HepG2 (cell line): ENCODE data around the gene CHPF. TPM values are rescaled to one million over a fixed set of nuclear protein-coding genes. Genes with fewer than 3 reads are reported as not detected.

Source experiments
- AKAP8 ChIP-seq: sonication (generic); formaldehyde crosslinking; IDR thresholded peaks from 2 replicates; pipeline ENCODE4 v1.5.1; 2020; ENCODE audit warnings: mild to moderate bottlenecking, missing genetic modification reagents
- ATM ChIP-seq: fragments of 450-650 bp; IDR thresholded peaks from 2 replicates; pipeline ENCODE4 v1.7.1; 2017; ENCODE audit warnings: mild to moderate bottlenecking, borderline replicate concordance
- HES4 ChIP-seq: sonication (generic); formaldehyde crosslinking; IDR thresholded peaks from 2 replicates; pipeline ENCODE4 v1.9.0; 2021; ENCODE audit warnings: mild to moderate bottlenecking, missing genetic modification reagents, borderline replicate concordance
- HNRNPUL1 ChIP-seq: fragments of 200-400 bp; formaldehyde crosslinking; IDR thresholded peaks from 2 replicates; pipeline ENCODE4 v1.6.1; 2017; ENCODE audit warnings: low read depth, mild to moderate bottlenecking, low read length, moderate library complexity
- HOXD1 ChIP-seq: sonication (generic); formaldehyde crosslinking; IDR thresholded peaks from 2 replicates; pipeline ENCODE4 v1.5.0; 2020; ENCODE audit warnings: missing genetic modification reagents
- MXI1 ChIP-seq: IDR thresholded peaks from 3 replicates; pipeline ENCODE4 v1.6.1; 2012; ENCODE audit warnings: low read depth, low read length, inconsistent platforms, borderline replicate concordance
- POLR2G ChIP-seq: fragments of 200-400 bp; formaldehyde crosslinking; IDR thresholded peaks from 2 replicates; pipeline ENCODE4 v1.6.1; 2018; ENCODE audit warnings: mild to moderate bottlenecking, low read depth, low read length, moderate library complexity
- SALL1 ChIP-seq: sonication (generic); formaldehyde crosslinking; IDR thresholded peaks from 2 replicates; pipeline ENCODE4 v1.8.0; 2022; ENCODE audit warnings: mild to moderate bottlenecking, missing genetic modification reagents
- TIGD3 ChIP-seq: sonication (generic); formaldehyde crosslinking; IDR thresholded peaks from 2 replicates; pipeline ENCODE4 v1.5.1; 2020; ENCODE audit warnings: mild to moderate bottlenecking, missing genetic modification reagents, borderline replicate concordance
- WIZ ChIP-seq: sonication (generic); formaldehyde crosslinking; IDR thresholded peaks from 2 replicates; pipeline ENCODE4 v1.5.1; 2020; ENCODE audit warnings: mild to moderate bottlenecking, missing genetic modification reagents
- ZEB1 ChIP-seq: IDR thresholded peaks from 2 replicates; pipeline ENCODE4 v1.6.1; 2012; ENCODE audit warnings: mild to moderate bottlenecking, low read depth, inconsistent platforms; ENCODE audit not compliant: insufficient replicate concordance
- ZNF598 ChIP-seq: sonication (generic); formaldehyde crosslinking; IDR thresholded peaks from 2 replicates; pipeline ENCODE4 v1.5.1; 2020; ENCODE audit warnings: mild to moderate bottlenecking, missing genetic modification reagents, borderline replicate concordance
- ZNF691 ChIP-seq: sonication (generic); formaldehyde crosslinking; IDR thresholded peaks from 2 replicates; pipeline ENCODE4 v1.4.0; 2020; ENCODE audit warnings: missing genetic modification reagents, low read depth, mild to moderate bottlenecking, borderline replicate concordance
- ZNF788 ChIP-seq: sonication (generic); formaldehyde crosslinking; IDR thresholded peaks from 2 replicates; pipeline ENCODE4 v1.5.0; 2020; ENCODE audit warnings: mild to moderate bottlenecking, missing genetic modification reagents, borderline replicate concordance
- polyA plus RNA-seq, 8 experiments: library from polyadenylated mRNA; depleted of rRNA in 3 of 8; stranded (reverse) in 7 of 8; unstranded in 1 of 8; fragments of >200 nt; fragmentation: Illumina TruSeq in 4 of 8; extraction: Trizol in 4 of 8; gene quantifications; 2 replicates each; pipeline versions ENCODE4 v1.2.1 to v1.2.3, GENCODE V29; 2011 to 2016; ENCODE audit warnings: low read depth in 4 of 8, missing spikeins in 1 of 8, mixed read lengths in 1 of 8; ENCODE audit not compliant: insufficient read depth in 1 of 8
- total RNA-seq, 5 experiments: library from RNA; depleted of rRNA; stranded (reverse); fragments of >200 nt; fragmentation: Illumina TruSeq; extraction: Trizol; gene quantifications; 2 replicates each; pipeline ENCODE4 v1.2.3, GENCODE V29; 2016; ENCODE audit warnings: low read depth in 1 of 5
- TF ChIP-seq, protein P1 (sequence below): sonication (generic); formaldehyde crosslinking; IDR thresholded peaks from 2 replicates; pipeline ENCODE4 v1.4.0; 2020; ENCODE audit warnings: mild to moderate bottlenecking, missing genetic modification reagents
- TF ChIP-seq, protein P2 (sequence below): IDR thresholded peaks from 2 replicates; pipeline ENCODE4 v1.6.1; 2018; ENCODE audit warnings: missing genetic modification reagents, mild to moderate bottlenecking, missing compliant biosample characterization
- TF ChIP-seq, protein P3 (sequence below): sonication (generic); formaldehyde crosslinking; IDR thresholded peaks from 2 replicates; pipeline ENCODE4 v1.4.0; 2020; ENCODE audit warnings: mild to moderate bottlenecking, missing genetic modification reagents

Gene CHPF
- total and polyA plus RNA-seq, 2 of the 13 experiments (the other 11 are each of a cell fraction or from before 2014, with no cell fraction given): 79.6 to 111 TPM

DNA sequence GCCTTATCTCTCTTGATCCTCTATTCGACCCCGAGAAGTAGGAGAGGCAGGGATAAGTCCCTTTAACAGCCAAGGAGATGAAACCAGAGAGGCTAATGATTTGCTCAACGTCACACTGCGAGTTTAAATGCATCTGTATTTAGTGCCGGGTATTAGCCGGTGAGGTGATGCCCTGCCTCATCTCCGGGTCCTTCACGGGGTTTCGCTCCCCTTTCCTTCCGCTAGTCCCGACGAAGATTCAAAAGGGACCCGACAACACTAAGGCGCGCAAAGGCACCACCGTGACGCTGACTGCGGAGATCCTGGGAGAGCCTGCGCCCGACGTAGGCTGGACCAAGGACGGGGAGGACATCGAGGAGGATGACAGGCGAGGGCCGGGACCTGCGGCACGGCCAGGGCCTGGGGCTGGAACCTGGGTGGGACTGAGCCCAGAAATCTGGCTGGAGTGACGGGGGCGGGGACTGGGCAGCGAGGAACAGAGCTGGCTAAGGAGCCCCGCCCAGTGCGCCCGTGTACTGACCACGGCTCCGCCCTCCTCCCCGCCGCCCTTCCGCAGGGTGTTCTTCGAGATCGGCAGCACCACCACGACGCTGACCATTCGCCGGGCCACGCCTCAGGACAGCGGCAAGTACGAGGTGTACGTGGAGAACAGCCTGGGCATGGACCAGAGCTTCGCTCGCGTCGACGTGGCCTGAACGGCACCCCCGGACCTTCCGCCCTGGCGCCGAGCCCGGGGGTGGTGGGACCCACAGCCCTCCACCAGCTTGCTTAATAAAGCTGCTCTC is 45.9 kb downstream of the CHPF start (continued):
- TF ChIP-seq TIGD3 (0 out of 2 replicates have a peak, but pooled peaks have one; percentile 71), ZEB1 (no peak), SALL1 (CRISPR knock-in tag) (peak; percentile 66), POLR2G (peak; percentile 9; the same call in 1 of the 2 replicates), HNRNPUL1 (no peak), MXI1 (no peak; the same call in 2 of the 3 replicates), ZNF598 (CRISPR knock-in tag) (0 out of 2 replicates have a peak, but pooled peaks have one; percentile 23), WIZ (CRISPR knock-in tag) (no peak), AKAP8 (peak; percentile 88), HOXD1 (CRISPR knock-in tag) (no peak; the same call in 1 of the 2 replicates), ZNF691 (CRISPR knock-in tag) (peak; percentile 48; the same call in 1 of the 2 replicates), ATM (no peak), HES4 (CRISPR knock-in tag) (peak; percentile 36; the same call in 1 of the 2 replicates), ZNF788 (CRISPR knock-in tag) (peak; percentile 70; the same call in 1 of the 2 replicates)
- TF ChIP-seq, protein P1, sequence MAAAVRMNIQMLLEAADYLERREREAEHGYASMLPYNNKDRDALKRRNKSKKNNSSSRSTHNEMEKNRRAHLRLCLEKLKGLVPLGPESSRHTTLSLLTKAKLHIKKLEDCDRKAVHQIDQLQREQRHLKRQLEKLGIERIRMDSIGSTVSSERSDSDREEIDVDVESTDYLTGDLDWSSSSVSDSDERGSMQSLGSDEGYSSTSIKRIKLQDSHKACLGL: no peak; the same call in 1 of the 2 replicates
- TF ChIP-seq, protein P2, sequence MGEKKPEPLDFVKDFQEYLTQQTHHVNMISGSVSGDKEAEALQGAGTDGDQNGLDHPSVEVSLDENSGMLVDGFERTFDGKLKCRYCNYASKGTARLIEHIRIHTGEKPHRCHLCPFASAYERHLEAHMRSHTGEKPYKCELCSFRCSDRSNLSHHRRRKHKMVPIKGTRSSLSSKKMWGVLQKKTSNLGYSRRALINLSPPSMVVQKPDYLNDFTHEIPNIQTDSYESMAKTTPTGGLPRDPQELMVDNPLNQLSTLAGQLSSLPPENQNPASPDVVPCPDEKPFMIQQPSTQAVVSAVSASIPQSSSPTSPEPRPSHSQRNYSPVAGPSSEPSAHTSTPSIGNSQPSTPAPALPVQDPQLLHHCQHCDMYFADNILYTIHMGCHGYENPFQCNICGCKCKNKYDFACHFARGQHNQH (CRISPR knock-in tag): no peak
- TF ChIP-seq, protein P3, sequence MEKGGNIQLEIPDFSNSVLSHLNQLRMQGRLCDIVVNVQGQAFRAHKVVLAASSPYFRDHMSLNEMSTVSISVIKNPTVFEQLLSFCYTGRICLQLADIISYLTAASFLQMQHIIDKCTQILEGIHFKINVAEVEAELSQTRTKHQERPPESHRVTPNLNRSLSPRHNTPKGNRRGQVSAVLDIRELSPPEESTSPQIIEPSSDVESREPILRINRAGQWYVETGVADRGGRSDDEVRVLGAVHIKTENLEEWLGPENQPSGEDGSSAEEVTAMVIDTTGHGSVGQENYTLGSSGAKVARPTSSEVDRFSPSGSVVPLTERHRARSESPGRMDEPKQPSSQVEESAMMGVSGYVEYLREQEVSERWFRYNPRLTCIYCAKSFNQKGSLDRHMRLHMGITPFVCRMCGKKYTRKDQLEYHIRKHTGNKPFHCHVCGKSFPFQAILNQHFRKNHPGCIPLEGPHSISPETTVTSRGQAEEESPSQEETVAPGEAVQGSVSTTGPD (CRISPR knock-in tag): no peak
